ENCODE results near the gene PPP1R14B.

Gene PPP1R14B

DNA sequence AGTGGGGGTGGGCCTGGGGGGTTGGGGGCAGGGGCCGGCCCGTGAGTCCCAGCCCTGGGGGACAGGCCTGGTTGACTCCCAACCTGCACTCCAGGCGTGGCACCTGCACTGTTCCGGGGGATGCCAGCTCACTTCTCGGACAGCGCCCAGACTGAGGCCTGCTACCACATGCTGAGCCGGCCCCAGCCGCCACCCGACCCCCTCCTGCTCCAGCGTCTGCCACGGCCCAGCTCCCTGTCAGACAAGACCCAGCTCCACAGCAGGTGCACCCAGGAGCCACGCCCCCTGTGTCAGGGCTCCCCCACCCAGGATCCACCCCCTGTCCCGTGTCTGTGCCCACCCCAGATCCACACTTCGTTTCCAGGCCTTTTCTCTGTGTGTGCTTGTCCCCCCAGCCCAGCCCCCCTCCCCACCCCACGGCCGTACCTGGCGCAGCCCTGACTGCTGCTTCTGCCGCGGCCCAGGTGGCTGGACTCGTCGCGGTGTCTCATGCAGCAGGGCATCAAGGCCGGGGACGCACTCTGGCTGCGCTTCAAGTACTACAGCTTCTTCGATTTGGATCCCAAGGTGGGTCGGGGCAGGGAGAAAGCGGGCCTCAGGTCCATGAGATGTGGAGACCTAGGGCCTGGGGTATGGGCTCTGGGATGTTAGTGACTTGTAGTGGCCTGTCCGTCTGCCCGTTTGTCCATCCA is 35.4 kb downstream of the PPP1R14B start:
- DNase-seq (ENCODE audit: low read depth, low spot score) = no peak
- TF ChIP-seq FOXP2 (optimal IDR thresholded peaks at IDR 0.05; ENCODE audit: control extremely low read depth, extremely low read length, insufficient read depth) (no peak), EZH2 (IDR thresholded peaks at IDR 0.05) (no peak), POLR2AphosphoS5 (IDR thresholded peaks at IDR 0.05; ENCODE audit: borderline replicate concordance, low read depth, low read length) (no peak)

GRCh38 chr11:64210301-64211020 is 36.3 kb downstream of the PPP1R14B start:
- Histone ChIP-seq H3K27ac (no peak overlapping the region), H3K9ac (ENCODE audit: insufficient read length) (no peak overlapping the region), H3K36me3 (ENCODE audit: insufficient read depth, low read length) (peaks cover 8% of the 10 kb centered on the region), H3K9me3 (ENCODE audit: low read depth, low read length) (no peaks in the 10 kb centered on the region), H3K4me3 (no peak overlapping the region)
- no peak for DNase-seq (ENCODE audit: low read depth, low spot score)
- no peak for TF ChIP-seq EZH2 (IDR thresholded peaks at IDR 0.05)
- no peak for TF ChIP-seq POLR2AphosphoS5 (IDR thresholded peaks at IDR 0.05; ENCODE audit: borderline replicate concordance, low read depth, low read length)
- no peak for TF ChIP-seq FOXP2 (optimal IDR thresholded peaks at IDR 0.05; ENCODE audit: control extremely low read depth, extremely low read length, insufficient read depth)

More for the DNA sequence above, 35.4 kb downstream of the PPP1R14B start:
- Histone ChIP-seq H3K4me3 (no peak overlapping the region), H3K36me3 (ENCODE audit: insufficient read depth, low read length) (no peaks in the 10 kb centered on the region), H3K9me3 (ENCODE audit: low read depth, low read length) (no peaks in the 10 kb centered on the region), H3K27ac (no peak overlapping the region), H3K9ac (ENCODE audit: insufficient read length) (no peak overlapping the region)

- Histone ChIP-seq H3K4me3 (no peak overlapping the region), H3K27ac (no peak overlapping the region), H3K36me3 (ENCODE audit: insufficient read depth, low read length) (peaks cover 14% of the 10 kb centered on the region), H3K9ac (ENCODE audit: insufficient read length) (no peak overlapping the region), H3K9me3 (ENCODE audit: low read depth, low read length) (no peaks in the 10 kb centered on the region)
- DNase-seq (ENCODE audit: low read depth, low spot score) = no peak
- TF ChIP-seq FOXP2 (optimal IDR thresholded peaks at IDR 0.05; ENCODE audit: control extremely low read depth, extremely low read length, insufficient read depth) (no peak), EZH2 (IDR thresholded peaks at IDR 0.05) (no peak), POLR2AphosphoS5 (IDR thresholded peaks at IDR 0.05; ENCODE audit: borderline replicate concordance, low read depth, low read length) (no peak)
Observed at GRCh38 chr11:64209563-64209843, 37.2 kb downstream of the PPP1R14B start.

DNA sequence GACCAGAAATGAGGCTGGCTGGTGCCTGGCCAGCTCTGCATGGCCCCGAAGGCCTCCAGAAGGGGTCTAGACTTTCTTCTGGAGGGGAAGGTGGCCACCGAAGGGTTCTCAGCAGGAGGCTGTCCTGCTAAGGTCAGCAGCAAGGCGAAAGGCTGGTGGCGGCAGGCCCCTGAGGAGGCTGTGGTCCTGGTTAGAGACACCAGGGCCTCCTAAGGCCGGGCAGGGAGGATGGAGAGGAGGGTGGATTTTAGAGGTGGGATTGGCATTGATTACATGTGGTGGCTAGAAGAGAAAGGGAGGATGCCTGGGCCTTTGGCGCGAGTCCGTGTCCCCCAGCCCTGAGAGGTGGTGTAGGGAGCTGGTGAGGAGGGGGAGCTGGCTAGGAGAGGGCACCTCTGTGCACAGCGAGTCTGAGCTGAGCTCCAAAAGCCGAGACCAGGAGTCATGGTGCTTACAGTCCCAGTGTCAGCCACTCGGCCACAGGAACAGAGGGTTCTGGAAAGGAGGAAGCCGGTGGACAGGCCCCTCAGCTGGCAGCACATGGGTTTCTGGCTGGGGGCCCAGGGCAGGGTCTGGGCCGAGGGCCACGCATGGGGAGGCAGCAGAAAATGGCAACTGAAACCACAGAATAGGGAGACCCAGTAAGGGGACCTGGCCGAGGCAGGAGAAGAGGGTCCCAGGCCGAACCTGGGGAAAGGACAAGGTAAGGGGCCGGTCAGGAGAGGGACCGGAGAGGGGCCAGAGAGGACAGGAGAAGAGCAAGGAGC is 37.8 kb downstream of the PPP1R14B start:
- TF ChIP-seq POLR2AphosphoS5 (IDR thresholded peaks at IDR 0.05; ENCODE audit: borderline replicate concordance, low read depth, low read length) = no peak
- no peak for TF ChIP-seq EZH2 (IDR thresholded peaks at IDR 0.05)
- no peak for TF ChIP-seq FOXP2 (optimal IDR thresholded peaks at IDR 0.05; ENCODE audit: control extremely low read depth, extremely low read length, insufficient read depth)
- Histone ChIP-seq H3K27ac (no peak overlapping the region), H3K4me3 (no peak overlapping the region), H3K9me3 (ENCODE audit: low read depth, low read length) (no peaks in the 10 kb centered on the region), H3K36me3 (ENCODE audit: insufficient read depth, low read length) (peaks cover 18% of the 10 kb centered on the region), H3K9ac (ENCODE audit: insufficient read length) (no peak overlapping the region)
- DNase-seq (ENCODE audit: low read depth, low spot score) = no peak

- TF ChIP-seq POLR2AphosphoS5 (IDR thresholded peaks at IDR 0.05; ENCODE audit: borderline replicate concordance, low read depth, low read length) (no peak), EZH2 (IDR thresholded peaks at IDR 0.05) (no peak), FOXP2 (optimal IDR thresholded peaks at IDR 0.05; ENCODE audit: control extremely low read depth, extremely low read length, insufficient read depth) (no peak)
- H3K27ac ChIP-seq = peak overlapping the region; percentile 10; the same call in 1 of the 2 replicates
- DNase-seq (ENCODE audit: low read depth, low spot score) = no peak
- H3K9me3 ChIP-seq (ENCODE audit: low read depth, low read length) = no peaks in the 10 kb centered on the region
- no peak overlapping the region for H3K4me3 ChIP-seq
- peaks cover 25% of the 10 kb centered on the region for H3K36me3 ChIP-seq (ENCODE audit: insufficient read depth, low read length)
- H3K9ac ChIP-seq (ENCODE audit: insufficient read length) = no peak overlapping the region
Observed at GRCh38 chr11:64208086-64208795, 38.5 kb downstream of the PPP1R14B start.

DNA sequence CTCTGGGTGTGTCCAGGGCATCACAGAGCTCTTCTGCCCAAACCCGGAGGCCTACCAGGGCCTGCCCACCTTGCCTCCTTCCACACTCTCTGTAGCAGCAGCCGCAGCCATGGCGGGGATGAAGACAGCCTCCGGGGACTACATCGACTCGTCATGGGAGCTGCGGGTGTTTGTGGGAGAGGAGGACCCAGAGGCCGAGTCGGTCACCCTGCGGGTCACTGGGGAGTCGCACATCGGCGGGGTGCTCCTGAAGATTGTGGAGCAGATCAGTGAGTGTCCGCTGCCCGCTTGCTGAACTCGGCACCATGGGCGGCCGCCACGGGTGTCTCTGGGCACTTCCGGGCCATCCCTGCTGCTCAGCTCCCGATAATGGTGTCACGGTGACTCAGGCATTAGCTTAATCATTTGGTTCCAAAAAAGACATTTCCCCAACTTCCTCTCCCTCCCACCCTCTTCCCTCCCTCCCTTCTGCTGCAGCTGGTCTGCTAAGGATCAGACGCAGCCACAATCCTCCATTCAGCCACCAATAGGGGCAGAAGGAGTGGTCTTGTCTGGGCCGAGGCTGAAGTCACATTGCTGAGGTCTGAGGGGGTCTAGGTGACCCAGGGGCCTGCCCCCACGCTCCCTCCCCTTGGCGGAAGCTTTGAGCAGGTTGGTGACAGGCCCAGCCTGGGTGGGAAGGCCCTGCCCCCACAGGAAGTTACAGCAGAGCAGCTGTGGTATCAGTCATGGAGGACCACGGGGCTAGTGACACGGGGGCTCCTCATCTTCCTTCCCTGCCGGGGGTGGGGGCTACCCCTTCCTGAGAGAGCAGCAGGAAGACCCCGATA is 39.3 kb downstream of the PPP1R14B start:
- H3K9ac ChIP-seq (ENCODE audit: insufficient read length) = no peak overlapping the region
- H3K4me3 ChIP-seq = no peak overlapping the region
- H3K27ac ChIP-seq = peak overlapping the region; percentile 60; the same call in 1 of the 2 replicates
- H3K9me3 ChIP-seq (ENCODE audit: low read depth, low read length) = no peaks in the 10 kb centered on the region
- H3K36me3 ChIP-seq (ENCODE audit: insufficient read depth, low read length) = peaks cover 33% of the 10 kb centered on the region
- no peak for TF ChIP-seq EZH2 (IDR thresholded peaks at IDR 0.05)
- TF ChIP-seq POLR2AphosphoS5 (IDR thresholded peaks at IDR 0.05; ENCODE audit: borderline replicate concordance, low read depth, low read length) = no peak; the same call in 1 of the 2 replicates
- no peak for TF ChIP-seq FOXP2 (optimal IDR thresholded peaks at IDR 0.05; ENCODE audit: control extremely low read depth, extremely low read length, insufficient read depth)
- DNase-seq (ENCODE audit: low read depth, low spot score) = no peak

- Histone ChIP-seq H3K36me3 (ENCODE audit: insufficient read depth, low read length) (peaks cover 38% of the 10 kb centered on the region), H3K4me3 (no peak within 1 kb of the TSS), H3K9ac (ENCODE audit: insufficient read length) (no peak within 1 kb of the TSS), H3K9me3 (ENCODE audit: low read depth, low read length) (no peaks in the 10 kb centered on the region), H3K27ac (peak within 1 kb of the TSS; percentile 60)
- TF ChIP-seq POLR2AphosphoS5 (IDR thresholded peaks at IDR 0.05; ENCODE audit: borderline replicate concordance, low read depth, low read length) (0 out of 2 replicates have a peak, but pooled peaks have one; percentile 10), EZH2 (IDR thresholded peaks at IDR 0.05) (no peak)
- no peak for DNase-seq (ENCODE audit: low read depth, low spot score)
Observed at GRCh38 chr11:64206457-64207255, 40.1 kb downstream of the PPP1R14B start, which contains the start of gene FERMT3. Gene FERMT3, plus strand, starts transcription at chr11:64206721. Its CDS starts 644 bp downstream, at chr11:64207365.
